NCI-H1417 (cell line): ENCODE results near the gene SPA17.

ENCODE experiments used
- DNase-seq, 3 experiments: peaks; one replicate each; lab custom pipeline; 2025; lab: John Stamatoyannopoulos, UW

The SPA17 gene

GRCh38 chr11:124662106-124662505 lies 11.6 kb upstream of the SPA17 start:
- no peak for DNase-seq

- DNase-seq, result no peak
These were observed 9.8 kb upstream of the SPA17 start for GRCh38 chr11:124663861-124664260.

- no peak for DNase-seq
These were observed 6.1 kb upstream of the SPA17 start for GRCh38 chr11:124667601-124668000.

GRCh38 chr11:124669193-124669592 lies 4.5 kb upstream of the SPA17 start:
- DNase-seq, result peak; percentile 35 to 82 (median 48)

- DNase-seq, result no peak
These were observed 3.0 kb upstream of the SPA17 start for GRCh38 chr11:124670732-124671131.

GRCh38 chr11:124672536-124673215 lies 1.0 kb upstream of the SPA17 start:
- peak in 1 of 3 experiments; percentile 35 for DNase-seq

- peak in 2 of 3 experiments; percentile 67 to 81 for DNase-seq
These were observed 439 bp downstream of the SPA17 start for GRCh38 chr11:124674168-124674517.

GRCh38 chr11:124674571-124674970 lies 867 bp downstream of the SPA17 start:
- DNase-seq, result no peak

GRCh38 chr11:124676386-124676785 lies 2.7 kb downstream of the SPA17 start:
- DNase-seq, result no peak

- no peak for DNase-seq
These were observed 4.7 kb downstream of the SPA17 start for GRCh38 chr11:124678416-124678815.

- DNase-seq, result no peak
These were observed 7.7 kb downstream of the SPA17 start for GRCh38 chr11:124681421-124681820.

- no peak for DNase-seq
These were observed 8.7 kb downstream of the SPA17 start for GRCh38 chr11:124682443-124682842.

GRCh38 chr11:124693142-124693541 lies 19.4 kb downstream of the SPA17 start:
- no peak for DNase-seq

- no peak for DNase-seq
These were observed 25.8 kb downstream of the SPA17 start for GRCh38 chr11:124699547-124699946.

- no peak for DNase-seq
These were observed 26.3 kb downstream of the SPA17 start for GRCh38 chr11:124700028-124700427.

GRCh38 chr11:124707829-124708228 lies 34.1 kb downstream of the SPA17 start:
- DNase-seq, result no peak

- DNase-seq, result peak in 2 of 3 experiments; percentile 21 to 78
These were observed 38.7 kb downstream of the SPA17 start for GRCh38 chr11:124712392-124712791.

- no peak for DNase-seq
These were observed 42.9 kb downstream of the SPA17 start for GRCh38 chr11:124716591-124716990.

- DNase-seq, result no peak
These were observed 43.7 kb downstream of the SPA17 start for GRCh38 chr11:124717421-124717785.

- DNase-seq, result peak; percentile 22 to 87 (median 77)
These were observed 44.3 kb downstream of the SPA17 start for GRCh38 chr11:124717786-124718651.

GRCh38 chr11:124718801-124719200 lies 45.1 kb downstream of the SPA17 start:
- no peak for DNase-seq

- no peak for DNase-seq
These were observed 45.8 kb downstream of the SPA17 start for GRCh38 chr11:124719534-124719933.

- DNase-seq, result no peak
These were observed 48.5 kb downstream of the SPA17 start for GRCh38 chr11:124722176-124722575.
